ENCODE measurements around the gene PHLPP1.

GRCh38 chr18:62693659-62694058 is 21.7 kb upstream of the PHLPP1 start:
- TF ChIP-seq, protein P1, sequence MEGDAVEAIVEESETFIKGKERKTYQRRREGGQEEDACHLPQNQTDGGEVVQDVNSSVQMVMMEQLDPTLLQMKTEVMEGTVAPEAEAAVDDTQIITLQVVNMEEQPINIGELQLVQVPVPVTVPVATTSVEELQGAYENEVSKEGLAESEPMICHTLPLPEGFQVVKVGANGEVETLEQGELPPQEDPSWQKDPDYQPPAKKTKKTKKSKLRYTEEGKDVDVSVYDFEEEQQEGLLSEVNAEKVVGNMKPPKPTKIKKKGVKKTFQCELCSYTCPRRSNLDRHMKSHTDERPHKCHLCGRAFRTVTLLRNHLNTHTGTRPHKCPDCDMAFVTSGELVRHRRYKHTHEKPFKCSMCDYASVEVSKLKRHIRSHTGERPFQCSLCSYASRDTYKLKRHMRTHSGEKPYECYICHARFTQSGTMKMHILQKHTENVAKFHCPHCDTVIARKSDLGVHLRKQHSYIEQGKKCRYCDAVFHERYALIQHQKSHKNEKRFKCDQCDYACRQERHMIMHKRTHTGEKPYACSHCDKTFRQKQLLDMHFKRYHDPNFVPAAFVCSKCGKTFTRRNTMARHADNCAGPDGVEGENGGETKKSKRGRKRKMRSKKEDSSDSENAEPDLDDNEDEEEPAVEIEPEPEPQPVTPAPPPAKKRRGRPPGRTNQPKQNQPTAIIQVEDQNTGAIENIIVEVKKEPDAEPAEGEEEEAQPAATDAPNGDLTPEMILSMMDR (IDR thresholded peaks at IDR 0.05): no peak
- TF ChIP-seq POLR2A (IDR thresholded peaks at IDR 0.05): no peak
